H1 (cell line): ENCODE results near the gene TNP1. TPM values are rescaled to one million over a fixed set of nuclear protein-coding genes. Genes with fewer than 3 reads are reported as not detected.

Source experiments
- CTCF ChIA-PET: fragments of 300-600 bp; sonication (Branson Sonifier 250); formaldehyde crosslinking; loops from one replicate; lab custom pipeline; 2021; ENCODE audit not compliant: partially characterized antibody; lab: Charles Lee
- POLR2A ChIA-PET: fragments of 300-600 bp; sonication (Branson Sonifier 250); formaldehyde crosslinking; loops from one replicate; lab custom pipeline; 2021; ENCODE audit warnings: inconsistent platforms; ENCODE audit not compliant: partially characterized antibody; lab: Charles Lee
- DNase-seq, 2 experiments: peaks; one replicate each; pipeline versions ENCODE4 v3.0.0 to v3.0.0-alpha.2; 2010 to 2022; ENCODE audit warnings: low spot score in 2 of 2, low read depth in 1 of 2, mixed read lengths in 1 of 2
- FAIRE-seq: peaks from 2 replicates; lab custom pipeline; 2011; peaks lifted over from hg19 to GRCh38; lab: Jason Lieb, UNC
- H2AFZ ChIP-seq: 2 replicates; pipeline ENCODE4 v1.8.1; 2012; ENCODE audit warnings: low read length, inconsistent platforms
- H2AK5ac ChIP-seq: 2 replicates; pipeline ENCODE4 v1.6.1; 2013; ENCODE audit warnings: low read depth, low read length
- H2BK120ac ChIP-seq: replicated peaks from 2 replicates; pipeline ENCODE3; 2013; ENCODE audit warnings: low read depth, low read length, inconsistent platforms
- H2BK12ac ChIP-seq: 2 replicates; pipeline ENCODE4 v1.6.1; 2013; ENCODE audit warnings: low read depth, low read length
- H2BK15ac ChIP-seq: 2 replicates; pipeline ENCODE4 v1.6.1; 2013; ENCODE audit warnings: low read length
- H2BK20ac ChIP-seq: 2 replicates; pipeline ENCODE4 v1.6.1; 2013; ENCODE audit warnings: low read length
- H2BK5ac ChIP-seq: 2 replicates; pipeline ENCODE4 v1.6.1; 2013; ENCODE audit warnings: low read depth, low read length
- H3K14ac ChIP-seq: 2 replicates; pipeline ENCODE4 v1.6.1; 2013; ENCODE audit warnings: inconsistent platforms; ENCODE audit not compliant: insufficient read length
- H3K18ac ChIP-seq: 2 replicates; pipeline ENCODE4 v1.6.1; 2013; ENCODE audit warnings: low read length; ENCODE audit errors: extremely low read depth
- H3K23ac ChIP-seq: 2 replicates; pipeline ENCODE4 v1.6.1; 2013; ENCODE audit warnings: inconsistent platforms; ENCODE audit not compliant: insufficient read length
- H3K23me2 ChIP-seq: 2 replicates; pipeline ENCODE4 v1.6.1; 2013; ENCODE audit warnings: low read depth, low read length
- H3K27ac ChIP-seq: 2 replicates; pipeline ENCODE4 v1.6.1; 2011; ENCODE audit warnings: low read depth, low read length, inconsistent platforms
- H3K27me3 ChIP-seq, 4 experiments: replicated peaks in 1 of 4; 1 replicate in 1 of 4; 2 replicates in 3 of 4; pipeline versions ENCODE4 v1.6.1 to v1.8.1; 2011 to 2013; ENCODE audit warnings: low read length in 3 of 4, mild to moderate bottlenecking in 3 of 4, inconsistent platforms in 2 of 4, mixed read lengths in 2 of 4, moderate library complexity in 1 of 4; ENCODE audit not compliant: control insufficient read depth in 3 of 4, insufficient read depth in 3 of 4; ENCODE audit errors: extremely low read depth in 1 of 4
- H3K36me3 ChIP-seq, 4 experiments: 2 replicates each; pipeline versions ENCODE4 v1.6.1 to v1.8.1; 2011 to 2013; ENCODE audit warnings: mild to moderate bottlenecking in 4 of 4, low read length in 3 of 4, moderate library complexity in 2 of 4, control low read depth in 1 of 4, inconsistent platforms in 1 of 4; ENCODE audit not compliant: insufficient read depth in 4 of 4, control insufficient read depth in 2 of 4
- H3K4ac ChIP-seq: replicated peaks from 2 replicates; pipeline ENCODE3; 2013; ENCODE audit warnings: low read length, low read depth, mixed read lengths, inconsistent platforms; ENCODE audit not compliant: insufficient read length
- H3K4me1 ChIP-seq, 4 experiments: replicated peaks in 1 of 4; 1 replicate in 1 of 4; 2 replicates in 3 of 4; pipeline versions ENCODE4 v1.6.1 to v1.8.1; 2011 to 2013; ENCODE audit warnings: low read length in 3 of 4, inconsistent platforms in 2 of 4, mixed read lengths in 1 of 4; ENCODE audit not compliant: insufficient read depth in 4 of 4, control insufficient read depth in 3 of 4
- H3K4me2 ChIP-seq, 2 experiments: 2 replicates each; pipeline versions ENCODE4 v1.6.1 to v1.8.1; 2011 to 2013; ENCODE audit warnings: low read depth in 2 of 2, low read length in 2 of 2, control low read depth in 1 of 2, inconsistent platforms in 1 of 2, mild to moderate bottlenecking in 1 of 2; ENCODE audit not compliant: insufficient read depth in 1 of 2
- H3K4me3 ChIP-seq, 4 experiments: fragments of 200-600, 300-600 bp in 1 of 4; sonication (generic), shearing (Covaris generic), sonication (Bioruptor Twin) in 1 of 4; 2 replicates each; pipeline versions ENCODE4 v1.5.1 to v1.8.1; 2011 to 2016; ENCODE audit warnings: low read length in 4 of 4, low read depth in 3 of 4, control low read depth in 2 of 4, inconsistent platforms in 2 of 4, mild to moderate bottlenecking in 2 of 4, mixed read lengths in 1 of 4, moderate library complexity in 1 of 4; ENCODE audit not compliant: insufficient read depth in 2 of 4; ENCODE audit errors: extremely low read depth in 1 of 4
- H3K56ac ChIP-seq: replicated peaks from 2 replicates; pipeline ENCODE3; 2013; ENCODE audit warnings: low read depth, mild to moderate bottlenecking, mixed read lengths, low read length, inconsistent platforms; ENCODE audit not compliant: insufficient read length
- H3K79me1 ChIP-seq: 2 replicates; pipeline ENCODE4 v1.6.1; 2013; ENCODE audit warnings: low read depth, low read length, control low read depth
- H3K79me2 ChIP-seq, 2 experiments: 2 replicates each; pipeline versions ENCODE4 v1.6.1 to v1.8.1; 2012 to 2013; ENCODE audit warnings: low read length in 2 of 2, mild to moderate bottlenecking in 2 of 2, inconsistent platforms in 1 of 2; ENCODE audit not compliant: insufficient read depth in 2 of 2, control insufficient read depth in 1 of 2
- H3K9ac ChIP-seq, 4 experiments: replicated peaks in 1 of 4; 1 replicate in 1 of 4; 2 replicates in 3 of 4; pipeline versions ENCODE4 v1.6.1 to v1.8.1; 2011 to 2013; ENCODE audit warnings: low read depth in 3 of 4, low read length in 3 of 4, control low read depth in 2 of 4, mild to moderate bottlenecking in 2 of 4, moderate library complexity in 2 of 4, inconsistent platforms in 1 of 4; ENCODE audit errors: extremely low read depth in 1 of 4
- H3K9me3 ChIP-seq, 2 experiments: 2 replicates each; pipeline versions ENCODE4 v1.6.1 to v1.8.1; 2012 to 2013; ENCODE audit warnings: mild to moderate bottlenecking in 2 of 2, moderate library complexity in 2 of 2, control low read depth in 1 of 2, inconsistent platforms in 1 of 2, low read depth in 1 of 2, low read length in 1 of 2, mixed read lengths in 1 of 2; ENCODE audit not compliant: insufficient read depth in 2 of 2
- H4K20me1 ChIP-seq, 2 experiments: replicated peaks in 1 of 2; 2 replicates each; pipeline versions ENCODE3 to v1.8.1; 2011 to 2013; ENCODE audit warnings: inconsistent platforms in 2 of 2, low read length in 2 of 2, mild to moderate bottlenecking in 1 of 2; ENCODE audit not compliant: insufficient read depth in 2 of 2, control insufficient read depth in 1 of 2
- H4K5ac ChIP-seq: 2 replicates; pipeline ENCODE4 v1.6.1; 2013; ENCODE audit warnings: low read length, low read depth, mixed read lengths, inconsistent platforms; ENCODE audit not compliant: insufficient read length
- H4K8ac ChIP-seq: 2 replicates; pipeline ENCODE4 v1.8.0; 2013; ENCODE audit warnings: mild to moderate bottlenecking, moderate library complexity, low read length, inconsistent platforms; ENCODE audit not compliant: insufficient read depth; ENCODE audit errors: extremely low read depth
- H4K91ac ChIP-seq: replicated peaks from 2 replicates; pipeline ENCODE3; 2013; ENCODE audit warnings: low read length, mixed read lengths, inconsistent platforms; ENCODE audit not compliant: insufficient read length
- ASH2L ChIP-seq: fragments of 200-600, 300-600 bp; sonication (generic); IDR thresholded peaks from one replicate; pipeline ENCODE4 v1.7.1; 2017; ENCODE audit warnings: low read length
- EGR1 ChIP-seq: IDR thresholded peaks from 2 replicates; pipeline ENCODE4 v1.6.1; 2011; ENCODE audit warnings: low read depth, low read length, borderline replicate concordance
- RNF2 ChIP-seq: fragments of 200-900, 300-1000 bp; sonication (generic); IDR thresholded peaks from 2 replicates; pipeline ENCODE4 v1.7.1; 2016; ENCODE audit warnings: borderline replicate concordance, low read depth, mild to moderate bottlenecking, antibody characterized with exemption, low read length; ENCODE audit not compliant: poor library complexity, severe bottlenecking; ENCODE audit errors: missing control alignments
- SP4 ChIP-seq: IDR thresholded peaks from 2 replicates; pipeline ENCODE4 v1.6.1; 2012; ENCODE audit warnings: low read length, inconsistent platforms
- TCF12 ChIP-seq: IDR thresholded peaks from 2 replicates; pipeline ENCODE4 v1.6.1; 2011; ENCODE audit warnings: low read depth, mild to moderate bottlenecking, low read length
- WGBS, 2 experiments: shearing (Covaris generic) in 1 of 2; methylation state at CpG; one replicate each; pipeline versions ENCODE4 v1.1.6 to v1.1.7; 2013 to 2015; ENCODE audit warnings: low lambda C conversion rate in 2 of 2, mixed read lengths in 2 of 2, inconsistent platforms in 1 of 2, low coverage in 1 of 2, missing lambda C conversion rate in 1 of 2; ENCODE audit not compliant: insufficient replicate concordance in 2 of 2, insufficient coverage in 1 of 2, insufficient read length in 1 of 2; ENCODE audit errors: extremely low coverage in 1 of 2, missing lambda C conversion rate in 1 of 2; 5-methylcytosine and 5-hydroxymethylcytosine counted together
- polyA plus RNA-seq, 7 experiments: library from polyadenylated mRNA; depleted of rRNA in 3 of 7; stranded (reverse) in 5 of 7; unstranded in 2 of 7; fragments of >200 nt in 5 of 7; fragments of 200-250 nt in 2 of 7; gene quantifications; 1 replicate in 5 of 7; 2 replicates in 1 of 7; 4 replicates in 1 of 7; pipeline versions ENCODE4 v1.2.1 to v1.2.3, GENCODE V29; 2011 to 2013; ENCODE audit warnings: missing spikeins in 2 of 7, mixed read lengths in 2 of 7
- total RNA-seq: library from RNA; stranded (reverse); fragmentation: NEBNext Ultra II Directional; extraction: Animal tissue kit (Norgen Biotek cat#: 25700); gene quantifications from 2 replicates; pipeline ENCODE4 v1.2.1, GENCODE V29; 2021
- TF ChIP-seq, protein P1 (sequence below): IDR thresholded peaks from 2 replicates; pipeline ENCODE4 v1.6.1; 2012; ENCODE audit warnings: inconsistent platforms

Gene TNP1
- total and polyA plus RNA-seq, 2 of the 8 experiments (the other 6 are each of a cell fraction or from before 2014, with no cell fraction given) = not detected

DNA sequence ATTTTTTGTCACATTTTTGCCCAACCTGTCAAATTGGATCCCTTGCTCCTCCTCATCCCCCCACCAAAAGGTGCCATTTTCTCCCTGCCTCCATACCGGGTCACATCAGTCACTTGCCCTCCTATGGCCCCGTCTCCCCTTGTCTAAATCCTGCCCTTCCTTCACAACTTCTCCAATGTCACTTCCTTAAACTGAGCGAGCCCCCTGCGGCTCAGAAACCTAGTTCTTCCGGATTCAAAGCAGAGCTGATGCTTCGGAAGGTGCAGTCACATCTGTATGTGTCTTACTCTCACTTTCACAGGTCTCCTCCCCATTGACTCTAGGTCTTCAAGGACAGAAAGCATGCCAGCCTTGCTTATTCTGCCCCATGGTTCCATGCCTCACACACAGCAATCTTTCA lies 22.1 kb downstream of the TNP1 start:
- Histone ChIP-seq H3K4me2 (no peak overlapping the region), H3K27ac (no peak overlapping the region), H3K56ac (no peak overlapping the region), H3K23ac (no peak overlapping the region), H2AK5ac (no peak overlapping the region), H3K9me3 (no peaks in the 10 kb centered on the region), H3K4me3 (no peak overlapping the region), H4K20me1 (no peaks in the 10 kb centered on the region), H2BK12ac (no peak overlapping the region), H3K9ac (no peak overlapping the region), H4K5ac (no peak overlapping the region), H3K36me3 (no peaks in the 10 kb centered on the region), H2AFZ (no peak overlapping the region), H4K91ac (no peak overlapping the region), H2BK5ac (no peak overlapping the region), H2BK120ac (no peak overlapping the region), H2BK15ac (no peak overlapping the region), H3K4ac (no peak overlapping the region), H3K27me3 (no peaks in the 10 kb centered on the region), H3K79me1 (no peaks in the 10 kb centered on the region), H3K18ac (no peak overlapping the region), H3K14ac (no peak overlapping the region), H3K79me2 (no peaks in the 10 kb centered on the region), H3K4me1 (no peaks in the 10 kb centered on the region), H2BK20ac (no peak overlapping the region), H3K23me2 (no peaks in the 10 kb centered on the region), H4K8ac (no peak overlapping the region)
- ChIA-PET POLR2A (interaction anchor here (0.6 kb wide), 1 partner anchor 31 kb away, joined by 3 read pairs; no protein-coding TSS in a partner anchor), CTCF (interaction anchor here (0.8 to 1.6 kb wide), 4 partner anchors 139 to 815 kb away, joined by 3 to 5 read pairs (median 3); no protein-coding TSS in a partner anchor)
- no peak for FAIRE-seq
- DNase-seq = no peak
- TF ChIP-seq ASH2L = no peak
- TF ChIP-seq EGR1 = no peak
- TF ChIP-seq TCF12 = no peak
- TF ChIP-seq SP4 = no peak
- TF ChIP-seq, protein P1, sequence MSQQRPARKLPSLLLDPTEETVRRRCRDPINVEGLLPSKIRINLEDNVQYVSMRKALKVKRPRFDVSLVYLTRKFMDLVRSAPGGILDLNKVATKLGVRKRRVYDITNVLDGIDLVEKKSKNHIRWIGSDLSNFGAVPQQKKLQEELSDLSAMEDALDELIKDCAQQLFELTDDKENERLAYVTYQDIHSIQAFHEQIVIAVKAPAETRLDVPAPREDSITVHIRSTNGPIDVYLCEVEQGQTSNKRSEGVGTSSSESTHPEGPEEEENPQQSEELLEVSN = no peak
- no peak for TF ChIP-seq RNF2
- 94% methylated on average over 6 of the region's 6 CpGs; no CpG with 5 or more reads in 1 of the 2 experiments for WGBS, 2 experiments
